Astrocyte (in vitro differentiated cells and primary cell): Measurements from ENCODE around the gene GSN. TPM values are rescaled to one million over a fixed set of nuclear protein-coding genes. Genes with fewer than 3 reads are reported as not detected.

Experiments
- DNase-seq: peaks from one replicate; pipeline ENCODE4 v3.0.0-alpha.2; 2010; ENCODE audit warnings: low read depth
- FAIRE-seq: peaks from 2 replicates; lab custom pipeline; 2011; peaks lifted over from hg19 to GRCh38; lab: Jason Lieb, UNC
- H2AFZ ChIP-seq: 2 replicates; pipeline ENCODE4 v1.6.0; 2012; ENCODE audit warnings: low read depth, low read length, inconsistent platforms
- H3K27ac ChIP-seq: 2 replicates; pipeline ENCODE4 v1.5.1; 2011; ENCODE audit warnings: low read depth, low read length, inconsistent platforms
- H3K27me3 ChIP-seq: 2 replicates; pipeline ENCODE4 v1.6.0; 2011; ENCODE audit warnings: low read length, inconsistent platforms; ENCODE audit not compliant: insufficient read depth
- H3K36me3 ChIP-seq: 2 replicates; pipeline ENCODE4 v1.5.1; 2011; ENCODE audit warnings: low read length, inconsistent platforms; ENCODE audit not compliant: insufficient read depth
- H3K4me1 ChIP-seq: 2 replicates; pipeline ENCODE4 v1.5.1; 2011; ENCODE audit warnings: low read length, inconsistent platforms; ENCODE audit not compliant: insufficient read depth
- H3K4me2 ChIP-seq: 2 replicates; pipeline ENCODE4 v1.6.0; 2012; ENCODE audit warnings: low read length, inconsistent platforms
- H3K4me3 ChIP-seq: 2 replicates; pipeline ENCODE4 v1.5.1; 2011; ENCODE audit warnings: low read depth, mild to moderate bottlenecking, low read length, inconsistent platforms; ENCODE audit not compliant: insufficient read depth
- H3K79me2 ChIP-seq: 2 replicates; pipeline ENCODE4 v1.6.0; 2012; ENCODE audit warnings: mild to moderate bottlenecking, low read length, inconsistent platforms; ENCODE audit not compliant: insufficient read depth
- H3K9ac ChIP-seq: 2 replicates; pipeline ENCODE4 v1.6.0; 2012; ENCODE audit warnings: mild to moderate bottlenecking, low read length, inconsistent platforms
- H3K9me3 ChIP-seq: 2 replicates; pipeline ENCODE4 v1.5.1; 2012; ENCODE audit warnings: low read depth, mild to moderate bottlenecking, low read length, inconsistent platforms; ENCODE audit not compliant: insufficient read depth
- H4K20me1 ChIP-seq: 2 replicates; pipeline ENCODE4 v1.6.0; 2012; ENCODE audit warnings: low read length, inconsistent platforms; ENCODE audit not compliant: insufficient read depth
- H3K27ac Mint-ChIP-seq: one replicate; pipeline ENCODE4 v1.8.0; 2021; ENCODE audit warnings: mild to moderate bottlenecking, mixed read lengths; ENCODE audit not compliant: unreplicated experiment
- H3K27me3 Mint-ChIP-seq: one replicate; pipeline ENCODE4 v1.8.0; 2021; ENCODE audit warnings: low read depth, mixed read lengths; ENCODE audit not compliant: unreplicated experiment
- H3K36me3 Mint-ChIP-seq: one replicate; pipeline ENCODE4 v1.8.0; 2021; ENCODE audit warnings: low read depth, mixed read lengths; ENCODE audit not compliant: unreplicated experiment
- H3K4me1 Mint-ChIP-seq: one replicate; pipeline ENCODE4 v1.8.0; 2021; ENCODE audit warnings: low read depth, mixed read lengths; ENCODE audit not compliant: unreplicated experiment
- H3K4me3 Mint-ChIP-seq: one replicate; pipeline ENCODE4 v1.8.0; 2021; ENCODE audit warnings: mild to moderate bottlenecking, moderate library complexity, mixed read lengths; ENCODE audit not compliant: unreplicated experiment
- H3K9me3 Mint-ChIP-seq: one replicate; pipeline ENCODE4 v1.8.0; 2021; ENCODE audit warnings: mild to moderate bottlenecking, mixed read lengths; ENCODE audit not compliant: unreplicated experiment
- EZH2 ChIP-seq: IDR thresholded peaks from 2 replicates; pipeline ENCODE4 v1.6.1; 2012; ENCODE audit warnings: mild to moderate bottlenecking, low read length, inconsistent platforms; ENCODE audit not compliant: insufficient read depth
- total RNA-seq: library from RNA; stranded (reverse); gene quantifications from 2 replicates; pipeline ENCODE4 v1.2.1, GENCODE V29; 2021
- TF ChIP-seq, protein P1 (sequence below): IDR thresholded peaks from 2 replicates; pipeline ENCODE4 v1.5.1; 2011; ENCODE audit warnings: low read depth, mild to moderate bottlenecking, inconsistent platforms, low read length, moderate library complexity; ENCODE audit not compliant: insufficient read depth

Gene GSN
- total RNA-seq, 1 donor from 2014 or later = 260 TPM

DNA sequence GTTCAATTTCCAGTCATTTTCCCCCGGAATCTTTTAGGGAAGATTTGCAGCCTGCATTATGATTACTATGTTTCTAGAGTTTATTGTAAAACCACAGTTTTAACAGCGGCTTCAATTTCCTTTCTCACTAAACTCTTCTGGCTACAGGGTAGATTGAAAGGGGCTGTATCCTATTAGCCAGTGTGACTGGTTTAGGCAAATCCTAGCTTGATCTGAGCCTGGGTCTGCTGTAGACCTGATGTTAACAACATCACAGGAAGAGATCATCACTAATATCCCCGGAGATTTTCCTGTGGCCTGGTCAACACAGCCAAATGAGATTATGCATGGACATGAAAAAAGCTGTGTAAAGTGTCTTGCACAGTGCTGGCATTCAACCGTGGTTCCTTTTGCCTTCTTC is 68.7 kb downstream of the GSN start:
- Histone ChIP-seq H3K4me2 (no peak overlapping the region), H3K4me1 (no peaks in the 10 kb centered on the region), H2AFZ (no peak overlapping the region), H3K36me3 (peaks cover 21% of the 10 kb centered on the region), H3K27ac (no peak overlapping the region), H3K9ac (no peak overlapping the region), H3K27me3 (no peaks in the 10 kb centered on the region), H3K79me2 (no peaks in the 10 kb centered on the region), H3K9me3 (no peaks in the 10 kb centered on the region), H4K20me1 (no peaks in the 10 kb centered on the region), H3K4me3 (no peak overlapping the region)
- Mint-ChIP-seq H3K36me3 (peaks cover 24% of the 10 kb centered on the region), H3K27me3 (no peaks in the 10 kb centered on the region), H3K4me3 (no peak overlapping the region), H3K9me3 (no peaks in the 10 kb centered on the region), H3K27ac (no peak overlapping the region), H3K4me1 (peaks cover 4% of the 10 kb centered on the region)
- no peak for TF ChIP-seq EZH2
- TF ChIP-seq, protein P1, sequence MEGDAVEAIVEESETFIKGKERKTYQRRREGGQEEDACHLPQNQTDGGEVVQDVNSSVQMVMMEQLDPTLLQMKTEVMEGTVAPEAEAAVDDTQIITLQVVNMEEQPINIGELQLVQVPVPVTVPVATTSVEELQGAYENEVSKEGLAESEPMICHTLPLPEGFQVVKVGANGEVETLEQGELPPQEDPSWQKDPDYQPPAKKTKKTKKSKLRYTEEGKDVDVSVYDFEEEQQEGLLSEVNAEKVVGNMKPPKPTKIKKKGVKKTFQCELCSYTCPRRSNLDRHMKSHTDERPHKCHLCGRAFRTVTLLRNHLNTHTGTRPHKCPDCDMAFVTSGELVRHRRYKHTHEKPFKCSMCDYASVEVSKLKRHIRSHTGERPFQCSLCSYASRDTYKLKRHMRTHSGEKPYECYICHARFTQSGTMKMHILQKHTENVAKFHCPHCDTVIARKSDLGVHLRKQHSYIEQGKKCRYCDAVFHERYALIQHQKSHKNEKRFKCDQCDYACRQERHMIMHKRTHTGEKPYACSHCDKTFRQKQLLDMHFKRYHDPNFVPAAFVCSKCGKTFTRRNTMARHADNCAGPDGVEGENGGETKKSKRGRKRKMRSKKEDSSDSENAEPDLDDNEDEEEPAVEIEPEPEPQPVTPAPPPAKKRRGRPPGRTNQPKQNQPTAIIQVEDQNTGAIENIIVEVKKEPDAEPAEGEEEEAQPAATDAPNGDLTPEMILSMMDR = no peak
- FAIRE-seq (no peak), DNase-seq (no peak)

DNA sequence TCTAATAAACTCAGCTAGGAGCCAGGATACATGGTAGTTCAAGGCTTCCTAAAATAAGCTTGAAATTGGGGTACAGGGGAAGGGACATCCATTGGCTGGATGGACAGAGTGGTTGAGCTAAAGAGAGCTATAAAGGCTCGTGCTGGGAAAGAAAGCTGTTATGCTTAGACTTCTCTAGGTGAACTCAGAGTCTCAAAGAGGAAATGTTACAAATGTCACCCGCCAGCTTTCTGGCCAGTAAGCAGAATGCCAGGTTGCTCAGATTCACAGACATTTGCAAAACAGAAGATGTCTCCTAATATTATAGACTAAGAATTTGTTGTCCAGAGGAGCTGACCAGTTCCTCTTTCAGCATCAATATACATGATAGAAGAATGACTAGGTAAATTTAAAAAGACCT is 71.5 kb downstream of the GSN start:
- H3K27me3 Mint-ChIP-seq = no peaks in the 10 kb centered on the region
- no peak overlapping the region for H3K27ac Mint-ChIP-seq
- Histone ChIP-seq H3K27me3 (no peaks in the 10 kb centered on the region), H3K27ac (no peak overlapping the region), H3K4me2 (no peak overlapping the region), H2AFZ (no peak overlapping the region), H3K9me3 (no peaks in the 10 kb centered on the region), H4K20me1 (no peaks in the 10 kb centered on the region), H3K4me3 (no peak overlapping the region), H3K36me3 (peaks cover 6% of the 10 kb centered on the region), H3K9ac (no peak overlapping the region), H3K79me2 (no peaks in the 10 kb centered on the region), H3K4me1 (no peaks in the 10 kb centered on the region)
- H3K9me3 Mint-ChIP-seq = no peaks in the 10 kb centered on the region
- TF ChIP-seq EZH2 = no peak
- TF ChIP-seq, protein P1 = no peak
- H3K4me1 Mint-ChIP-seq = peaks cover 2% of the 10 kb centered on the region
- DNase-seq (no peak), FAIRE-seq (no peak)
- H3K36me3 Mint-ChIP-seq = peaks cover 8% of the 10 kb centered on the region
- no peak overlapping the region for H3K4me3 Mint-ChIP-seq

DNA sequence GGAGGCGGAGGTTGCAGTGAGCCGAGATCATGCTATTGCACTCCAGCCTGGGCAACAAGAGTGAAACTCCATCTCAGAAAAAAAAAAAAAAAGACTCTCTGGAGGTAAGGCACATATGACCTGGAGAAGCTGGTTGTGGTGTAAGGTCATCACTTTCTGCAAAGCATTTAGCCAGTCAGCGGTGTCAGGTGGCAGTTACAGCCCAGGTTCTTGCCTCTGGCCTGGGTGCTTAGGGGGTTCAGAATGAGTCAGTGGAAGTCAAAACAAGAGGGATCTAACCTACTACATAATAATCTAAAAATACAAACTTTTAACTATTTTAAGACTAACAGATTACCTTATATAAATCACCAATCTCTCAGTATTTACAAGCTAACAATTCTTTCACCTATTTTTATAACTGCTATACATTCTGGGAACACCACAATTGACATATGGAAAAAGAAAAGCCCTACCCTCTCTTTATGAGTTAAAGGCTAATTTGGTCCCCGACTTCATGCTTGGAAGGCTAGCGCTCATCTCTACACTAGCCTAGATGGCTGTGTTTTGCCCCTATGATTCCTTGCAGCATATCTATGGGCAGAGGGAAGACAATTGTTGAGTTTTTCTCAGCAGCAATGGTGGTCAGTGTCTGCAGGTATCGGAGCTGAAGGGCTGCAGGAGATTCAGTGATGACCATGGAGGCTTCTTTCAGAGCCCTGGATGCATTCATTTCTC is 72.9 kb downstream of the GSN start:
- Histone ChIP-seq H3K4me2 (no peak overlapping the region), H4K20me1 (no peaks in the 10 kb centered on the region), H3K4me1 (no peaks in the 10 kb centered on the region), H3K36me3 (peaks cover 6% of the 10 kb centered on the region), H2AFZ (no peak overlapping the region), H3K9ac (no peak overlapping the region), H3K79me2 (no peaks in the 10 kb centered on the region), H3K4me3 (no peak overlapping the region), H3K27me3 (no peaks in the 10 kb centered on the region), H3K27ac (no peak overlapping the region), H3K9me3 (no peaks in the 10 kb centered on the region)
- Mint-ChIP-seq H3K4me1 (peaks cover 2% of the 10 kb centered on the region), H3K4me3 (no peak overlapping the region), H3K27me3 (no peaks in the 10 kb centered on the region), H3K9me3 (no peaks in the 10 kb centered on the region), H3K36me3 (peaks cover 6% of the 10 kb centered on the region), H3K27ac (no peak overlapping the region)
- no peak for TF ChIP-seq EZH2
- TF ChIP-seq, protein P1 = no peak
- no peak for DNase-seq
- no peak for FAIRE-seq
